GM12872 (cell line): ENCODE results near the gene PAK2.

Source experiments
- TF ChIP-seq, protein P1 (sequence below): IDR thresholded peaks from 3 replicates; pipeline ENCODE4 v1.5.1; 2011; ENCODE audit warnings: low read depth, mild to moderate bottlenecking, low read length, moderate library complexity; ENCODE audit not compliant: insufficient read depth

PAK2 gene

GRCh38 chr3:196774848-196775422, 35.3 kb downstream of the PAK2 start:
- TF ChIP-seq, protein P1, sequence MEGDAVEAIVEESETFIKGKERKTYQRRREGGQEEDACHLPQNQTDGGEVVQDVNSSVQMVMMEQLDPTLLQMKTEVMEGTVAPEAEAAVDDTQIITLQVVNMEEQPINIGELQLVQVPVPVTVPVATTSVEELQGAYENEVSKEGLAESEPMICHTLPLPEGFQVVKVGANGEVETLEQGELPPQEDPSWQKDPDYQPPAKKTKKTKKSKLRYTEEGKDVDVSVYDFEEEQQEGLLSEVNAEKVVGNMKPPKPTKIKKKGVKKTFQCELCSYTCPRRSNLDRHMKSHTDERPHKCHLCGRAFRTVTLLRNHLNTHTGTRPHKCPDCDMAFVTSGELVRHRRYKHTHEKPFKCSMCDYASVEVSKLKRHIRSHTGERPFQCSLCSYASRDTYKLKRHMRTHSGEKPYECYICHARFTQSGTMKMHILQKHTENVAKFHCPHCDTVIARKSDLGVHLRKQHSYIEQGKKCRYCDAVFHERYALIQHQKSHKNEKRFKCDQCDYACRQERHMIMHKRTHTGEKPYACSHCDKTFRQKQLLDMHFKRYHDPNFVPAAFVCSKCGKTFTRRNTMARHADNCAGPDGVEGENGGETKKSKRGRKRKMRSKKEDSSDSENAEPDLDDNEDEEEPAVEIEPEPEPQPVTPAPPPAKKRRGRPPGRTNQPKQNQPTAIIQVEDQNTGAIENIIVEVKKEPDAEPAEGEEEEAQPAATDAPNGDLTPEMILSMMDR, result no peak

- TF ChIP-seq, protein P1, result no peak
These were observed 36.3 kb downstream of the PAK2 start for GRCh38 chr3:196775938-196776337.

DNA sequence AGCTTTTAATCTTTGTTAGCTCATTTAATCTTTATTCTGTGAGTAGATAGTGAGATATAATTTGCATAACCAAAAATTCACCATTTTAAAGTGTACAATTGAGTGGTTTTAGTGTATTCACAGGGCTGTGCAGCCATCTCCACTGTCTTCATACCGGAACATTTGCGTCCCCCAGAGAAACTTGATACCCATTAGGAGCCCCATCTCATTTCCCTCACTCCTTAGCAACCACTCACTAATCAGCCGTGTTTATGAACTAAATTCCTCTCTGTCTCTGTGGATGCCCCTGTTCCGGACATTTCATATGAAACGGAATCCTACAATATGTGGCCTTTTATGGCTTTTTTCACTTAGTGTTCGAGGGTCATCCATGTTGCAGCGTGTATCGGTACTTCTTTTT, 38.2 kb downstream of the PAK2 start:
- TF ChIP-seq, protein P1, result no peak

- TF ChIP-seq, protein P1, result no peak
These were observed 39.1 kb downstream of the PAK2 start for GRCh38 chr3:196778755-196779154.

DNA sequence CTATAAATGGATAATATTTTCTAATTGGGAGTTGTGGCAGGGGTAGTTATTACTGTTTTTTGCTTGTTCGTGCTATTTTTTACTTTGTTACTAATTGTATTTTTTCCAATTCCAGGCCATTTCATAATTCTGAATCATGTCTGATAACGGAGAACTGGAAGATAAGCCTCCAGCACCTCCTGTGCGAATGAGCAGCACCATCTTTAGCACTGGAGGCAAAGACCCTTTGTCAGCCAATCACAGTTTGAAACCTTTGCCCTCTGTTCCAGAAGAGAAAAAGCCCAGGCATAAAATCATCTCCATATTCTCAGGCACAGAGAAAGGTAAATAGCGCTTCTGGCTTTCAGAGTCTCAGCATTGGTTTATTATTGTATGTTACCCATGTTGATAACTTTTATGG, 42.9 kb downstream of the PAK2 start:
- TF ChIP-seq, protein P1, result no peak

- TF ChIP-seq, protein P1, result no peak
These were observed 48.9 kb downstream of the PAK2 start for GRCh38 chr3:196788528-196788927.

- TF ChIP-seq, protein P1, result no peak
These were observed 50.3 kb downstream of the PAK2 start for GRCh38 chr3:196789885-196790359.
